ENCODE measurements around the gene TAF5L.

DNA sequence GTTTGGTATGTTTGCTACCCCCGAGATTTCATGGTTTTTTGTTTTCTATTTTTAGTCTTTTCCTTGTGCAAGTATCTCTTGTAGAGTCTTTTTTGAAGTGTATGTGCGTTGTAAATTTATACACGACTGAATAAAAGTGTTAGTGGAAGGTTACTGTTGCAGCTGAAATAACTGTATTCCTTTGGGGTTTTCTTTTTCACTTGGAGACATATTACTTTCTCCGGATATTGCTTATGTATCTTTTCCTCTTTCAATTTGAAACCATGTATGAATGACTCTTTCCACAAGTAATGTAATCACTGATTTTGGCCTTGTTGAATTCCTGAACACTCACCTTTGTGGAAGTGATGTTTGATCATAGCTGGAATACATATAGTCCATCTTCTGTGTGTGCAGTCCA is 1.1 kb upstream of the TAF5L start:
- no peak for TF ChIP-seq EZH2phosphoT487 (IDR thresholded peaks at IDR 0.05; ENCODE audit: insufficient read depth, low read depth)
- TF ChIP-seq EZH2 (IDR thresholded peaks at IDR 0.05; ENCODE audit: insufficient read depth, poor library complexity, severe bottlenecking), result no peak
